ENCODE results near the gene METTL22. TPM values are rescaled to one million over a fixed set of nuclear protein-coding genes. Genes with fewer than 3 reads are reported as not detected.
A peak's percentile ranks its signal among the peaks of the same experiment; 100 is the strongest.

METTL22 gene
- polyA plus RNA-seq, 1 of the 3 experiments (the other 2 are of a cell fraction): 38.3 TPM

DNA sequence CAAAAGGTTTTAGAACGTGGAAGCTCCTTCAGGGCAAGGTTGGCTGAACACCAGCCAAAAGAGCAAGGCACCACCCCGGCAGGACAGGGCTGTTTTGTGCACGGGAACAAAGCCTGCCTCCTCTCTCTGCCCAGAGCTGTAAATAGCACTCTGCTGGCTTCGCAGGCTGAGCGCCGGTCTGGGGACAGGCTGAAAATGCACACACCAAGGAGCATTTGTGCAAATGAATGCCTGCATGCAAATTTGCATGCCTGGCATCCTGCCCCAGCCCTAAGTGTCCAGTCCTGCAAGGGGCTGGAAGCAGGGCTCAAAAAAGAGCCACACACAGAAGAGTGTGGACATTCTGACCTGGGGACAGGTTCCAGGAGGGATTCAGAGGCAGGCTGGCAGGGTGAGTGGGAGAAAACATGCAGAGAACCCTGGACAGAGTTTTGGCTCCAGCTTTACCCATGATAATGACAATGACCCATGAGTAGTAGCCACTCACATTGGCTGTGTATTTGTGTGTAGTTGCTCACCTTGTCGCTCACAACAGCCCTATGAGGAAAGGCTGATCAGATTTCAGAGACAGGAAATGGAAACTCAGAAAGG is 64.6 kb downstream of the METTL22 start:
- H2AFZ ChIP-seq (ENCODE audit: low read depth): no peak overlapping the region
- H3K9me2 ChIP-seq: no peaks in the 10 kb centered on the region
- no peak overlapping the region for H3K9ac ChIP-seq
- no peaks in the 10 kb centered on the region for H3K27me3 ChIP-seq (ENCODE audit: insufficient read depth)
- ChIA-PET CTCF (interaction anchor here (1.1 to 1.6 kb wide), 2 partner anchors 20 to 106 kb away, joined by 3 read pairs; no protein-coding TSS in a partner anchor), POLR2A (no interaction called here)
- H3F3A ChIP-seq (replicated peaks; ENCODE audit: insufficient read depth): no peaks in the 10 kb centered on the region
- H3K27ac ChIP-seq (ENCODE audit: low read depth in 2 of 2, low read length in 1 of 2): peak overlapping the region in 1 of 2 experiments; percentile 43; a peak in 1 of 4 replicates
- peaks cover 7% of the 10 kb centered on the region for H3K9me3 ChIP-seq
- no peak overlapping the region for H3K4me2 ChIP-seq
- no peaks in the 10 kb centered on the region for H3K79me2 ChIP-seq (ENCODE audit: insufficient read depth)
- peaks cover 0 to 30% of the 10 kb centered on the region in 2 experiments; a peak in 1 of 4 replicates for H3K4me1 ChIP-seq (ENCODE audit: control insufficient read depth in 1 of 2, insufficient read depth in 2 of 2, low read depth in 1 of 2, low read length in 1 of 2)
- no peak overlapping the region for H3K4me3 ChIP-seq (ENCODE audit: low read depth in 2 of 2, low read length in 1 of 2)
- TF ChIP-seq TEAD4 (IDR thresholded peaks at IDR 0.05; ENCODE audit: borderline replicate concordance, insufficient read depth) (no peak), SMC3 (IDR thresholded peaks at IDR 0.05; ENCODE audit: low read depth, low read length) (no peak), GATA2 (CRISPR knock-in tag; IDR thresholded peaks at IDR 0.05) (no peak), FOXJ3 (CRISPR knock-in tag; IDR thresholded peaks at IDR 0.05) (no peak), YY1 (IDR thresholded peaks at IDR 0.05; ENCODE audit: low read depth) (no peak), EP300 (IDR thresholded peaks at IDR 0.05; ENCODE audit: borderline replicate concordance in 1 of 2, low read depth in 1 of 2, low read length in 1 of 2) (no peak), NRF1 (IDR thresholded peaks at IDR 0.05; ENCODE audit: low read depth, low read length) (no peak), TAF1 (IDR thresholded peaks at IDR 0.05; ENCODE audit: borderline replicate concordance, low read depth, low read length) (no peak), EZH2phosphoT487 (IDR thresholded peaks at IDR 0.05; ENCODE audit: borderline replicate concordance, low read depth) (no peak), FOXM1 (IDR thresholded peaks at IDR 0.05; ENCODE audit: low read depth) (no peak), RFX5 (IDR thresholded peaks at IDR 0.05; ENCODE audit: low read length) (no peak), GABPA (IDR thresholded peaks at IDR 0.05; ENCODE audit: low read depth) (no peak), RAD21 (IDR thresholded peaks at IDR 0.05; ENCODE audit: low read length) (no peak)
- TF ChIP-seq, protein P1, sequence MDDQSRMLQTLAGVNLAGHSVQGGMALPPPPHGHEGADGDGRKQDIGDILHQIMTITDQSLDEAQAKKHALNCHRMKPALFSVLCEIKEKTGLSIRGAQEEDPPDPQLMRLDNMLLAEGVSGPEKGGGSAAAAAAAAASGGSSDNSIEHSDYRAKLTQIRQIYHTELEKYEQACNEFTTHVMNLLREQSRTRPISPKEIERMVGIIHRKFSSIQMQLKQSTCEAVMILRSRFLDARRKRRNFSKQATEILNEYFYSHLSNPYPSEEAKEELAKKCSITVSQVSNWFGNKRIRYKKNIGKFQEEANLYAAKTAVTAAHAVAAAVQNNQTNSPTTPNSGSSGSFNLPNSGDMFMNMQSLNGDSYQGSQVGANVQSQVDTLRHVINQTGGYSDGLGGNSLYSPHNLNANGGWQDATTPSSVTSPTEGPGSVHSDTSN (IDR thresholded peaks at IDR 0.05): no peak
- TF ChIP-seq, protein P2, sequence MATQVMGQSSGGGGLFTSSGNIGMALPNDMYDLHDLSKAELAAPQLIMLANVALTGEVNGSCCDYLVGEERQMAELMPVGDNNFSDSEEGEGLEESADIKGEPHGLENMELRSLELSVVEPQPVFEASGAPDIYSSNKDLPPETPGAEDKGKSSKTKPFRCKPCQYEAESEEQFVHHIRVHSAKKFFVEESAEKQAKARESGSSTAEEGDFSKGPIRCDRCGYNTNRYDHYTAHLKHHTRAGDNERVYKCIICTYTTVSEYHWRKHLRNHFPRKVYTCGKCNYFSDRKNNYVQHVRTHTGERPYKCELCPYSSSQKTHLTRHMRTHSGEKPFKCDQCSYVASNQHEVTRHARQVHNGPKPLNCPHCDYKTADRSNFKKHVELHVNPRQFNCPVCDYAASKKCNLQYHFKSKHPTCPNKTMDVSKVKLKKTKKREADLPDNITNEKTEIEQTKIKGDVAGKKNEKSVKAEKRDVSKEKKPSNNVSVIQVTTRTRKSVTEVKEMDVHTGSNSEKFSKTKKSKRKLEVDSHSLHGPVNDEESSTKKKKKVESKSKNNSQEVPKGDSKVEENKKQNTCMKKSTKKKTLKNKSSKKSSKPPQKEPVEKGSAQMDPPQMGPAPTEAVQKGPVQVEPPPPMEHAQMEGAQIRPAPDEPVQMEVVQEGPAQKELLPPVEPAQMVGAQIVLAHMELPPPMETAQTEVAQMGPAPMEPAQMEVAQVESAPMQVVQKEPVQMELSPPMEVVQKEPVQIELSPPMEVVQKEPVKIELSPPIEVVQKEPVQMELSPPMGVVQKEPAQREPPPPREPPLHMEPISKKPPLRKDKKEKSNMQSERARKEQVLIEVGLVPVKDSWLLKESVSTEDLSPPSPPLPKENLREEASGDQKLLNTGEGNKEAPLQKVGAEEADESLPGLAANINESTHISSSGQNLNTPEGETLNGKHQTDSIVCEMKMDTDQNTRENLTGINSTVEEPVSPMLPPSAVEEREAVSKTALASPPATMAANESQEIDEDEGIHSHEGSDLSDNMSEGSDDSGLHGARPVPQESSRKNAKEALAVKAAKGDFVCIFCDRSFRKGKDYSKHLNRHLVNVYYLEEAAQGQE (IDR thresholded peaks at IDR 0.05; ENCODE audit: low read depth, low read length): no peak
- TF ChIP-seq, protein P3, sequence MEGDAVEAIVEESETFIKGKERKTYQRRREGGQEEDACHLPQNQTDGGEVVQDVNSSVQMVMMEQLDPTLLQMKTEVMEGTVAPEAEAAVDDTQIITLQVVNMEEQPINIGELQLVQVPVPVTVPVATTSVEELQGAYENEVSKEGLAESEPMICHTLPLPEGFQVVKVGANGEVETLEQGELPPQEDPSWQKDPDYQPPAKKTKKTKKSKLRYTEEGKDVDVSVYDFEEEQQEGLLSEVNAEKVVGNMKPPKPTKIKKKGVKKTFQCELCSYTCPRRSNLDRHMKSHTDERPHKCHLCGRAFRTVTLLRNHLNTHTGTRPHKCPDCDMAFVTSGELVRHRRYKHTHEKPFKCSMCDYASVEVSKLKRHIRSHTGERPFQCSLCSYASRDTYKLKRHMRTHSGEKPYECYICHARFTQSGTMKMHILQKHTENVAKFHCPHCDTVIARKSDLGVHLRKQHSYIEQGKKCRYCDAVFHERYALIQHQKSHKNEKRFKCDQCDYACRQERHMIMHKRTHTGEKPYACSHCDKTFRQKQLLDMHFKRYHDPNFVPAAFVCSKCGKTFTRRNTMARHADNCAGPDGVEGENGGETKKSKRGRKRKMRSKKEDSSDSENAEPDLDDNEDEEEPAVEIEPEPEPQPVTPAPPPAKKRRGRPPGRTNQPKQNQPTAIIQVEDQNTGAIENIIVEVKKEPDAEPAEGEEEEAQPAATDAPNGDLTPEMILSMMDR (IDR thresholded peaks at IDR 0.05): no peak
- TF ChIP-seq, protein P4, sequence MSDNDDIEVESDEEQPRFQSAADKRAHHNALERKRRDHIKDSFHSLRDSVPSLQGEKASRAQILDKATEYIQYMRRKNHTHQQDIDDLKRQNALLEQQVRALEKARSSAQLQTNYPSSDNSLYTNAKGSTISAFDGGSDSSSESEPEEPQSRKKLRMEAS (IDR thresholded peaks at IDR 0.05; ENCODE audit: low read depth): no peak
- TF ChIP-seq, protein P5, sequence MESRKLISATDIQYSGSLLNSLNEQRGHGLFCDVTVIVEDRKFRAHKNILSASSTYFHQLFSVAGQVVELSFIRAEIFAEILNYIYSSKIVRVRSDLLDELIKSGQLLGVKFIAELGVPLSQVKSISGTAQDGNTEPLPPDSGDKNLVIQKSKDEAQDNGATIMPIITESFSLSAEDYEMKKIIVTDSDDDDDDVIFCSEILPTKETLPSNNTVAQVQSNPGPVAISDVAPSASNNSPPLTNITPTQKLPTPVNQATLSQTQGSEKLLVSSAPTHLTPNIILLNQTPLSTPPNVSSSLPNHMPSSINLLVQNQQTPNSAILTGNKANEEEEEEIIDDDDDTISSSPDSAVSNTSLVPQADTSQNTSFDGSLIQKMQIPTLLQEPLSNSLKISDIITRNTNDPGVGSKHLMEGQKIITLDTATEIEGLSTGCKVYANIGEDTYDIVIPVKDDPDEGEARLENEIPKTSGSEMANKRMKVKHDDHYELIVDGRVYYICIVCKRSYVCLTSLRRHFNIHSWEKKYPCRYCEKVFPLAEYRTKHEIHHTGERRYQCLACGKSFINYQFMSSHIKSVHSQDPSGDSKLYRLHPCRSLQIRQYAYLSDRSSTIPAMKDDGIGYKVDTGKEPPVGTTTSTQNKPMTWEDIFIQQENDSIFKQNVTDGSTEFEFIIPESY (IDR thresholded peaks at IDR 0.05; ENCODE audit: borderline replicate concordance, low read depth): no peak
- TF ChIP-seq, protein P6, sequence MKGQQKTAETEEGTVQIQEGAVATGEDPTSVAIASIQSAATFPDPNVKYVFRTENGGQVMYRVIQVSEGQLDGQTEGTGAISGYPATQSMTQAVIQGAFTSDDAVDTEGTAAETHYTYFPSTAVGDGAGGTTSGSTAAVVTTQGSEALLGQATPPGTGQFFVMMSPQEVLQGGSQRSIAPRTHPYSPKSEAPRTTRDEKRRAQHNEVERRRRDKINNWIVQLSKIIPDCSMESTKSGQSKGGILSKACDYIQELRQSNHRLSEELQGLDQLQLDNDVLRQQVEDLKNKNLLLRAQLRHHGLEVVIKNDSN (IDR thresholded peaks at IDR 0.05; ENCODE audit: borderline replicate concordance, low read depth): no peak
- no peaks in the 10 kb centered on the region for H3K36me3 ChIP-seq (replicated peaks in 1 of 2; ENCODE audit: control insufficient read depth in 1 of 2, insufficient read depth in 2 of 2, low read length in 1 of 2)
- no peaks in the 10 kb centered on the region for H4K20me1 ChIP-seq (ENCODE audit: insufficient read depth)
- DNase-seq: peak; percentile 49
- 18% methylated on average over 5 of the region's 7 CpGs for WGBS (ENCODE audit: low lambda C conversion rate)
